ENCODE data around the gene STK24. TPM values are rescaled to one million over a fixed set of nuclear protein-coding genes. Genes with fewer than 3 reads are reported as not detected.

Gene STK24
- total RNA-seq, 1 donor = 82.2 TPM

- no peak overlapping the region for H3K4me2 ChIP-seq (ENCODE audit: insufficient read depth, low read length)
- H3K27ac ChIP-seq (ENCODE audit: low read depth, low read length) = no peak overlapping the region
- H3K4me1 ChIP-seq (ENCODE audit: insufficient read depth, low read length) = peaks cover 4% of the 10 kb centered on the region
- no peak overlapping the region for H3K4me3 ChIP-seq (ENCODE audit: insufficient read depth, low read length)
- no peaks in the 10 kb centered on the region for H3K79me2 ChIP-seq (ENCODE audit: insufficient read depth, low read length)
- no peaks in the 10 kb centered on the region for H4K20me1 ChIP-seq (ENCODE audit: insufficient read depth, low read length)
- peaks cover 22% of the 10 kb centered on the region for H3K36me3 ChIP-seq (ENCODE audit: insufficient read depth, low read length)
- H3K27me3 ChIP-seq (ENCODE audit: insufficient read depth, low read length) = no peaks in the 10 kb centered on the region
- H3K9me3 ChIP-seq (ENCODE audit: low read depth, low read length) = no peaks in the 10 kb centered on the region
- no peak for DNase-seq (ENCODE audit: insufficient read length, low spot score, missing footprints)
- TF ChIP-seq CTCF (IDR thresholded peaks at IDR 0.05; ENCODE audit: extremely low read depth, low read depth, low read length) = no peak
- H2AFZ ChIP-seq (ENCODE audit: low read length) = no peak overlapping the region
Measured at GRCh38 chr13:98397861-98398260, 179.0 kb downstream of the STK24 start.

- Histone ChIP-seq H4K20me1 (ENCODE audit: insufficient read depth, low read length) (no peaks in the 10 kb centered on the region), H3K36me3 (ENCODE audit: insufficient read depth, low read length) (peaks cover 22% of the 10 kb centered on the region), H3K9me3 (ENCODE audit: low read depth, low read length) (no peaks in the 10 kb centered on the region), H3K4me3 (ENCODE audit: insufficient read depth, low read length) (no peak overlapping the region), H3K27me3 (ENCODE audit: insufficient read depth, low read length) (no peaks in the 10 kb centered on the region), H3K27ac (ENCODE audit: low read depth, low read length) (no peak overlapping the region), H3K4me1 (ENCODE audit: insufficient read depth, low read length) (peaks cover 4% of the 10 kb centered on the region), H3K4me2 (ENCODE audit: insufficient read depth, low read length) (no peak overlapping the region), H3K79me2 (ENCODE audit: insufficient read depth, low read length) (no peaks in the 10 kb centered on the region), H2AFZ (ENCODE audit: low read length) (no peak overlapping the region)
- peak; percentile 91 for DNase-seq (ENCODE audit: insufficient read length, low spot score, missing footprints)
- TF ChIP-seq CTCF (IDR thresholded peaks at IDR 0.05; ENCODE audit: extremely low read depth, low read depth, low read length) = peak; percentile 40
Measured at GRCh38 chr13:98397221-98397620, 179.7 kb downstream of the STK24 start.

- no peak overlapping the region for H3K4me2 ChIP-seq (ENCODE audit: insufficient read depth, low read length)
- H2AFZ ChIP-seq (ENCODE audit: low read length) = no peak overlapping the region
- H3K27me3 ChIP-seq (ENCODE audit: insufficient read depth, low read length) = no peaks in the 10 kb centered on the region
- no peak overlapping the region for H3K27ac ChIP-seq (ENCODE audit: low read depth, low read length)
- no peak for DNase-seq (ENCODE audit: insufficient read length, low spot score, missing footprints)
- H3K4me3 ChIP-seq (ENCODE audit: insufficient read depth, low read length) = no peak overlapping the region
- TF ChIP-seq CTCF (IDR thresholded peaks at IDR 0.05; ENCODE audit: extremely low read depth, low read depth, low read length) = no peak
- no peaks in the 10 kb centered on the region for H4K20me1 ChIP-seq (ENCODE audit: insufficient read depth, low read length)
- peaks cover 4% of the 10 kb centered on the region for H3K4me1 ChIP-seq (ENCODE audit: insufficient read depth, low read length)
- H3K36me3 ChIP-seq (ENCODE audit: insufficient read depth, low read length) = peaks cover 30% of the 10 kb centered on the region
- no peaks in the 10 kb centered on the region for H3K79me2 ChIP-seq (ENCODE audit: insufficient read depth, low read length)
- H3K9me3 ChIP-seq (ENCODE audit: low read depth, low read length) = no peaks in the 10 kb centered on the region
Measured at GRCh38 chr13:98396071-98396710, 180.7 kb downstream of the STK24 start.

Other genes starting within 250 kb of the STK24 start
- not detected in 2 replicates for gene SLC15A1, start 175.6 kb upstream of the STK24 start, total RNA-seq

Measured in osteoblast (primary cell).